GM15510 (cell line): Measurements from ENCODE around the gene MIF4GD.
A peak's percentile ranks its signal among the peaks of the same experiment; 100 is the strongest.

ENCODE experiments used
- POLR2A ChIP-seq: IDR thresholded peaks from 3 replicates; pipeline ENCODE4 v1.6.1; 2011; ENCODE audit warnings: borderline replicate concordance; ENCODE audit not compliant: insufficient read length; ENCODE audit errors: extremely low read depth

Gene MIF4GD

DNA sequence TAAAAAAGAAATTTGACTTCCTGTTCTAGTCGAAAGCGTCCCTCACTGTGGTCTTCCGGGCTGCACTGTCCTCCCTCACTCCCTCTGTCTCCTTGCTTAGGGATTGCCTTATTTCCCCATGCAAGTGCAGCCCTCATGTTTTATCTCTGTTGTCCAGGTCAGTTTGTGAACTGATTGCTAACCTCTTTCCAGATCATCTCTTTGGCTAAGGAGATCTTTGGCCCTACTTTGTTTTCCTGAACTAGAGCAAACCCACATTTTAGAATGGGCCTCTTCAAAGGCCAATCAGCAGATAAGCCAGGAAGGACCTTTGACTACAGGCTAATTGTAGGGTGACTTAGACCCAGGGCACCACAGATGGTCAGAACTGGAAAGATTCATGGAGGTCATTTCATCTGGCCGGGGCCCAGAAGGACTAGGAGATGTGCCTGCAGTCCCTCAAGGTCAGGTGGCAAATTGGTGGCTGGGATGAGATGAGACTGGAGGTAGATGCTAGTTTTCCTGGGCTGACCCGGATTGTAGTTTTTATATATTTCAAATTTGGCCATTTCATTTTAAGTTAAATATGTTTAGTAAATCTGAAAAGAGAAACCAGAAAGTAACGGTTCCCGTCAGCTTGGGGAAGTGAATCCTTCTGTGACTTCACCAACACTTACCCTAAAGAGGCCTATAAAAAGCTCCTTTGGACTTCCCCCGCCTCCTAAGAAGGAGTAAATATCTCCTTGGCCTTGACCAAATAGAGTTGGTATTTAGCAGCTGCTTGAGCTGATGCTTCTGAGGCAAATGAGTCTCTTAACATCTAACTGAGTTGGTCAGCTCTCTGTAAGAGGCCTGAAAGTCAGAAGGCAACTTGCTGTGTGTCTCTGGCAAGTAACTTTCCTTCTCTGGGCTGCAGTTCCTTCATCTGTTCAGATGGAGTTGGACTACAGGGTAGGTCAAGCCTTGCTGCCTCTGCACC is 24.4 kb upstream of the MIF4GD start:
- TF ChIP-seq POLR2A = peak; percentile 59

DNA sequence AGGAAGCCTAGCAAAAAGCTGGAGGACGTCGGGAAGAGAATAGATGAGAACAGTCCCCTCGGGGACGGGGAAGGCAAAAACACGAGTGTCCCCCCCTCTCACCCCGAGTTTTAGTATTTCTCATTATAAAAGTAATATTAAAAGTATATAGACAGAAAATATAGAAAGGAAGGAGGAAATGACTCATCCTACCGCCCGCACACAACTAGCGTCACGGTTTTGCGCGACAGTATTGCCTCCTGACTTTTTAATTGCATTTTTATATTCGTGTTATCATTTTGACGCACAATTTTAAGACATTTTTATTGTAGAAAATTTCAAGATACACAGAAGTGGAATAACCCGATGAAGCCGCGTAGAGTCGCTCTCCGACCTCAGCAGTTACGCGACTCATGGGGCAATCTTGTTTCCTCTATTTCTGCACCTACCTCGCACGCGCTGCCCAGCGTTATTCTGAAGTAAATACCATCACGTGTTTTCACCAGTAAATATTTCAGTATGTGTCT is 18.9 kb upstream of the MIF4GD start:
- no peak for TF ChIP-seq POLR2A

DNA sequence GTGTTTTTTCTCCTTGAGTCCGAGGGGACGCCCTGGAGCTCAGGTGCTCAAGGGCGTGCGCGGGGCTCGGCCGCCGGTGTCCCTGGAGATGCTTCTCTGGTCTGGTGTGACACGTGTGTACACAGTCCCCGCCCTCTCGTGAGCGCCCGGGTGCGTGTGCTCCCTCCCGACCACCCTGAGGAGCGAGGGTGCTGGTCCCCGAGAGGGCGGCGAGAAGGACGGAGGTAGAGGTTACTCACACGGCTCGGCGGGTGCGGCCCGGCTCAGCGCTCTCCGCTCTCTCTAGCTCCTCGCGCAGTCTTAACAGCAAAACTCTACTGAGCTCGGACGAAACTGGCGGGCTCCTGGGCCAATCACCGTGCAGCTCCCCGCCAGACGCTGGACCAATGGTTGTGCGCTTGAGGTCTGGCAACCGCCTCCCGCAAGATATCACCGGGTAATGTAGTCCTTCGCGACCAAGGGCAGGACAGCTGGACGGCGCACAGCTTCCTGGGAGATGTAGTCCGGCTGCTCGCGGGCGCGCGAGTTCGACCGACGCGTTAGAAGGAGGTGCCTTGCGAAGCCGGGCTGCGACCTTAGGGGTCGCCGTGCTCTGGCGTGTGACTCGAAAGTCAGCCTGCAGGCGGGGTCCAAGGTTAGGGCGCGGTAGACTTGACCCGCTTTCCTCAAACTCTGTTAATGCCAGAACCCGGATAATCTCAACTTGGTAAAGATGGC is 18.2 kb upstream of the MIF4GD start, which contains the start of gene SLC25A19:
SLC25A19 (minus strand) TSS at position 319 of the 717 bp plus-strand sequence. CDS start 2,669 bp downstream, outside the sequence.
- peak; percentile 95 for TF ChIP-seq POLR2A

- TF ChIP-seq POLR2A = no peak
Measured at GRCh38 chr17:75288770-75289114, 17.7 kb upstream of the MIF4GD start.

- TF ChIP-seq POLR2A = no peak
Measured at GRCh38 chr17:75288359-75288758, 17.3 kb upstream of the MIF4GD start.

GRCh38 chr17:75287221-75287620 is 16.2 kb upstream of the MIF4GD start:
- no peak for TF ChIP-seq POLR2A

- no peak for TF ChIP-seq POLR2A
Measured at GRCh38 chr17:75285123-75285522, 14.1 kb upstream of the MIF4GD start.

DNA sequence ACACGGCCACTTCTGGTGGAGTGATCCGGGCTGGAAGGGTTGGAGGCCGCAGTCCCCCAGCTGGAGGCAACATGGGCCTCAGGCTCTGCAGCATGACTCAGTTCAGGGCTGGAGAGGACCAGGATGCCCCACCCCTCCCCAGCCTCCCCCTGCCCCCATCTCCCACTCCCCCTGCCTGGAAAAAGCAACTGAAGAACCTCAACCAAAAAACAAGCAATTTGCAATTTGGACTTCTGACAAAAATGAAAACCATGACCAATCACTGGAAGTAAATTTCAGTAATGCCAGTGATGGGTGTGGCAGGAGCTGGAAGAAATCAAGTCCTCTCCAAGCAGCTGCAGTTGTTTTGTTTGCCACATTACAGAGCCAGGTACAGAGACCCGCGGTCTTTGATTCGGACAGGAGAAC is 6.6 kb upstream of the MIF4GD start:
- TF ChIP-seq POLR2A = no peak

DNA sequence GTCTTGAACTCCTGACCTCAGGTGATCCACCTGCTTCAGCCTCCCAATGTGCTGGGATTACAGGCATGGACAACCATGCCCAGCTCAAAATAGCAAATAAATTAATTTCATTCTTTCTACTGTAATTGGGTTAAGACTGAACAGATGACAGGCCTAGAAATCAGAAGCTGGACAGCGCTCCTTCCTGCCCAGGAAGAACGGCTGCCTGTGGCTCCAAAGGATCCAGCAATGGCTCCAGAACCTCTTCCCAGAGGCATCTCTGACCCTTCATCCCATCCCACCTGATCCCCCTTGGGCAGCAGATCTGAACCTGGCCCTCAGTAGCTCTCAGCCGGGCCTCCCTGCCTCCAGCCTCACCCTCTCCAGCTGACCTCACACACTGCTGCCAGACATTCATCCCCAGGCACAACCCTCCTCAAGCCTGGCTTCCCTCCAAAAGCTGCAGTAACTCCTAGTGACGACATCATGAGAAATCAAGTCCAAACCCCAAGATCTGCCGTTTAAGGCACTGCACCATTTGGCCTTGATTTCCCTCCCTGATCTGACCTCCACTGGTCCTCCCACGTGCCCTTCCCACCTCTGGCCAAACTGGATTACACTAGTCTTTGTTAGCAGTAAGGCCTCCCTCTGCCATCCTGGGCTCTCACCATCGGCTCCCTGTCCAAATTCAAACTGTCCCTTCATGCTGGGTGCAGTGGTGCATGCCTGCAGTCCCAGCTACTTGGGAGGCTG is 3.1 kb upstream of the MIF4GD start:
- TF ChIP-seq POLR2A = no peak

DNA sequence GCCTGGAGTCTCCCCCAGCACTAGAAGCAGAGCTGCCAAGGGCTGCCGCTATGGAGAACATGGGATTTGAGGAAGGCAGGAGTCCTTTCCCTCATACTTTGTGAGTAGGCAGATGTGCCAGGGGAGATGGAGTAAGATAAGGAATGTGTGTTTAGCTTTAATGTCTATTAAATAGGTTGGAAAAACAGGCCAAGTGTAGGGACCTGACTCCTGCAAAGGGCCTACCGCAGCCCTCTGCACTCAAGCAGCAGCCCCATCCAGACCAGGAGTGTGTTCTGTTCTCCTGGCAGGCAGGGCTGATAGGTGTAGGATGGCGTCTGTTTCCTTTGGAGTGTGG is 1.8 kb upstream of the MIF4GD start:
- TF ChIP-seq POLR2A = no peak

- TF ChIP-seq POLR2A = no peak
Measured at GRCh38 chr17:75271955-75272847, 1.2 kb upstream of the MIF4GD start.

- peak; percentile 81 for TF ChIP-seq POLR2A
Measured at GRCh38 chr17:75271233-75271954, 363 bp upstream of the MIF4GD start.

GRCh38 chr17:75270218-75270965 is 639 bp downstream of the MIF4GD start:
- TF ChIP-seq POLR2A = peak; percentile 36
